ENCODE results near the gene BAG1. TPM values are rescaled to one million over a fixed set of nuclear protein-coding genes. Genes with fewer than 3 reads are reported as not detected.

Gene BAG1
- 12.8 and 13.9 TPM in 2 replicates for total RNA-seq

GRCh38 chr9:33264473-33265177 is at the start of gene BAG1, which contains the start of gene CHMP5:
Gene BAG1 (minus strand): TSS chr9:33264708.
Gene CHMP5 (plus strand): TSS chr9:33265049. CDS start chr9:33265079, 30 bp downstream.

GRCh38 chr9:33290247-33291030 is 25.9 kb upstream of the BAG1 start, which contains the start of gene NFX1:
Gene NFX1 (plus strand): TSS chr9:33290516. CDS start chr9:33290573, 57 bp downstream.

GRCh38 chr9:33239921-33240320 is 24.6 kb downstream of the BAG1 start, which contains the start of gene SPINK4:
Gene SPINK4 (plus strand): TSS chr9:33240167. CDS start chr9:33240209, 42 bp downstream.

Other genes starting within 250 kb of the BAG1 start
- 93.2 and 120 TPM in 2 replicates for gene DNAJA1, start 239.4 kb downstream of the BAG1 start, total RNA-seq
- gene SMU1, start 188.0 kb downstream of the BAG1 start, total RNA-seq: 29.0 and 33.6 TPM in 2 replicates
- 115 and 124 TPM in 2 replicates for gene B4GALT1, start 97.4 kb downstream of the BAG1 start, total RNA-seq
- gene SPINK4, start 24.5 kb downstream of the BAG1 start, total RNA-seq: not detected in 2 replicates
- 149 and 157 TPM in 2 replicates for gene CHMP5, start 341 bp upstream of the BAG1 start, total RNA-seq
- 22.0 and 32.8 TPM in 2 replicates for gene NFX1, start 25.8 kb upstream of the BAG1 start, total RNA-seq
- gene AQP7, start 137.9 kb upstream of the BAG1 start, total RNA-seq: not detected in 2 replicates
- 0.42 and 0.59 TPM in 2 replicates for gene AQP3, start 182.9 kb upstream of the BAG1 start, total RNA-seq
- gene NOL6, start 209.2 kb upstream of the BAG1 start, total RNA-seq: 28.5 and 56.2 TPM in 2 replicates